Subcutaneous abdominal adipose tissue (tissue), 5 donors: ENCODE measurements around the gene CALN1.

Source experiments
- H3K27ac ChIP-seq: one replicate; pipeline ENCODE4 v1.7.0; 2013; ENCODE audit warnings: low read depth, mild to moderate bottlenecking, inconsistent platforms, low read length, moderate library complexity
- H3K27me3 ChIP-seq, 5 donors: one replicate each; pipeline ENCODE4 v1.7.0; 2013; ENCODE audit warnings: low read length in 5 of 5, inconsistent platforms in 1 of 5; ENCODE audit not compliant: control insufficient read depth in 5 of 5, insufficient read depth in 4 of 5
- H3K36me3 ChIP-seq, 5 donors: one replicate each; pipeline ENCODE4 v1.7.0; 2013; ENCODE audit warnings: low read length in 5 of 5; ENCODE audit not compliant: control insufficient read depth in 5 of 5, insufficient read depth in 5 of 5
- H3K4me1 ChIP-seq, 5 donors: one replicate each; pipeline ENCODE4 v1.7.0; 2013; ENCODE audit warnings: low read length in 5 of 5, mild to moderate bottlenecking in 3 of 5, moderate library complexity in 1 of 5; ENCODE audit not compliant: control insufficient read depth in 5 of 5, insufficient read depth in 5 of 5
- H3K4me3 ChIP-seq, 5 donors: one replicate each; pipeline ENCODE4 v1.7.0; 2013; ENCODE audit warnings: low read length in 5 of 5, low read depth in 1 of 5
- H3K9ac ChIP-seq, 5 donors: one replicate each; pipeline ENCODE4 v1.7.0; 2013; ENCODE audit warnings: low read length in 5 of 5, mild to moderate bottlenecking in 4 of 5, moderate library complexity in 3 of 5
- H3K9me3 ChIP-seq, 5 donors: one replicate each; pipeline ENCODE4 v1.7.0; 2013; ENCODE audit warnings: low read length in 5 of 5; ENCODE audit not compliant: control insufficient read depth in 5 of 5
- donor health status: healthy.
- donor health status: healthy.
- donor health status: healthy.
- donor health status: healthy.
- donor health status: healthy.

The CALN1 gene

DNA sequence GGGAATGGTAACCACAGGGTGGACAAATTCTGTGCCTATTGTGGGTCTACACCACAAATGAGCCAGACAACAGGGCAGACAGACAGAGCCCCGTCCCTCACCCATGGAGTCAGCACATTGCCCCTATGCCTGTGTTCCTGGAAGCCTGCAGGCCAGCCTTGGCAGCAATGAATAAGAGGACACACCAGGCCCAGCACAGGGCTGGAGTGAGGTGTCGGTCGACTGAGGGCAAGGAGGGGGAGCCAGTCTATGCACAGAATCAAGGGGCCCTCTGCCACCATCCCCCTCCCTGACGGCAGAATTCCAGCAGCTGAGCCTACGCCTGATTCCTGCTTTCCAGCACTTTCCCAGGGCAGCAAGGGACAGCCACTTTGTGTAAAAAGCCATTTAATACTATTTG, 98.2 kb downstream of the CALN1 start:
- H3K27ac ChIP-seq: no peak overlapping the region
- H3K27me3 ChIP-seq: no peaks in the 10 kb centered on the region
- H3K4me3 ChIP-seq: no peak overlapping the region
- H3K9ac ChIP-seq: no peak overlapping the region
- H3K36me3 ChIP-seq: no peaks in the 10 kb centered on the region
- H3K4me1 ChIP-seq: no peaks in the 10 kb centered on the region
- H3K9me3 ChIP-seq: no peaks in the 10 kb centered on the region

DNA sequence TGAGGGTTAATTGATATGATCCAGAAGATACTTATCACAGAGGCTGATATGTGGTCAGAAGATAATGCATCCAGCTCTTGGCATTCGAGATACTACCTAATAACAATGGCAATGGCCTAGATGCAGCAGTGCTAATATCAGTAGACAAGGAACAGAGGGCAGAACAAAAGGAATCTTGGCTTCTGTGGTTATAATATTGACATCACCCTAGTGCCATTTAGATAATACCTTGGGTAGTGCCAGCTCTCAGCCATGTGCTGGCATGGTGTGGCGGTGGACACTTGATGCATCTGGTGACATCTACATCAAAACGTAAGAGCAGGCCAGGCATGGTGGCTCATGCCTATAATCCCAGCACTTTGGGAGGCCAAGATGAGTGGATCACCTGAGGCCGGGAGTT, 101.8 kb downstream of the CALN1 start:
- no peaks in the 10 kb centered on the region for H3K4me1 ChIP-seq
- no peak overlapping the region for H3K9ac ChIP-seq
- no peaks in the 10 kb centered on the region for H3K9me3 ChIP-seq
- no peaks in the 10 kb centered on the region for H3K27me3 ChIP-seq
- H3K36me3 ChIP-seq: no peaks in the 10 kb centered on the region
- H3K4me3 ChIP-seq: no peak overlapping the region
- no peak overlapping the region for H3K27ac ChIP-seq

- Histone ChIP-seq H3K27ac (no peak overlapping the region), H3K9ac (no peak overlapping the region), H3K9me3 (no peaks in the 10 kb centered on the region), H3K4me3 (no peak overlapping the region), H3K27me3 (no peaks in the 10 kb centered on the region), H3K36me3 (no peaks in the 10 kb centered on the region), H3K4me1 (no peaks in the 10 kb centered on the region)
These were observed 102.7 kb downstream of the CALN1 start for GRCh38 chr7:72309476-72309875.

- Histone ChIP-seq H3K9me3 (no peaks in the 10 kb centered on the region), H3K27me3 (no peaks in the 10 kb centered on the region), H3K9ac (no peak overlapping the region), H3K4me1 (no peaks in the 10 kb centered on the region), H3K27ac (no peak overlapping the region), H3K4me3 (no peak overlapping the region), H3K36me3 (no peaks in the 10 kb centered on the region)
These were observed 103.2 kb downstream of the CALN1 start for GRCh38 chr7:72308986-72309385.

DNA sequence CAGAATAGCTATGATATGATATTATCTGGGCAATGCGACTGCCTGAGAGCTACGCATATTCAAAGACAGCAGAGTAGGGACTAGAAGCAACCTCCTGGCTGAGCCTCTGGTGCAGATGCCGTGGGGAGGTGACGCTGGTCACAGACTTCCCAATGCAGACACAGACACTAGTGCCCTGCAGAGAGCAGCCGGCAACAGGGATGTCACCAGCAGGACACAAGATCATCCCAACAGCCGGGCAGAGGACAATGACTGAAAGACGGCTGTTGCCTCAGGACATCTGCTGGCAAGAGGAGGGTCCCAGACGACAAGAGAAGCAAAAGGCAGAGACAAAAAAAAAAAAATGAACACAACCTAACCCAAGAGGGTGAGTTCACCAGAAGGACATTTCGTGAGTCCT, 104.6 kb downstream of the CALN1 start:
- Histone ChIP-seq H3K9ac (no peak overlapping the region), H3K27me3 (no peaks in the 10 kb centered on the region), H3K4me1 (no peaks in the 10 kb centered on the region), H3K4me3 (no peak overlapping the region), H3K36me3 (no peaks in the 10 kb centered on the region), H3K27ac (no peak overlapping the region), H3K9me3 (no peaks in the 10 kb centered on the region)

- Histone ChIP-seq H3K9me3 (no peaks in the 10 kb centered on the region), H3K4me3 (no peak overlapping the region), H3K4me1 (no peaks in the 10 kb centered on the region), H3K36me3 (no peaks in the 10 kb centered on the region), H3K27me3 (no peaks in the 10 kb centered on the region), H3K9ac (no peak overlapping the region), H3K27ac (no peak overlapping the region)
These were observed 113.2 kb downstream of the CALN1 start for GRCh38 chr7:72298912-72299311.

DNA sequence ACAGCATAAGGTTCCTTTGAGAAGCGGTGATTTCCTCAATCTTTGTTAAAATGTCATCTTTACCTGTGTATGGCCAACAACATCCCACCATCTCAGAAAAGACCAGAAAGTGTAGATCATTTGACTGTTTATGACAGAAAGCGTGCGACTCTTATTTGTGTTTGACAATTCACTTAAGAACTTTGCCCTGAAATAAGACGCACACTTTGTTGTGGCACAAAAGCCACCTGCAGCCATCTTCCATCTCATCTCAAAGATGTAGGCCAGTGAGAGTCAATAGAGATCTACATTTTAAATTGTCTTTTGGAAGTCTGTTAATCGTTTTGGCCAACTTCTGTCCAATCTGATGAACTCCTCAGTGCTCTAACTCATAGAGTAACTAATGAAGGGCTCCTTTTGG, 114.0 kb downstream of the CALN1 start:
- H3K9ac ChIP-seq: no peak overlapping the region
- no peaks in the 10 kb centered on the region for H3K36me3 ChIP-seq
- no peaks in the 10 kb centered on the region for H3K4me1 ChIP-seq
- no peaks in the 10 kb centered on the region for H3K27me3 ChIP-seq
- no peak overlapping the region for H3K27ac ChIP-seq
- H3K9me3 ChIP-seq: no peaks in the 10 kb centered on the region
- no peak overlapping the region for H3K4me3 ChIP-seq

GRCh38 chr7:72297636-72298035, 114.5 kb downstream of the CALN1 start:
- Histone ChIP-seq H3K4me3 (no peak overlapping the region), H3K36me3 (no peaks in the 10 kb centered on the region), H3K9me3 (no peaks in the 10 kb centered on the region), H3K4me1 (peaks cover 0 to 3% (median 0%) of the 10 kb centered on the region in 5 donors), H3K27me3 (no peaks in the 10 kb centered on the region), H3K27ac (no peak overlapping the region), H3K9ac (no peak overlapping the region)

GRCh38 chr7:72292794-72293193, 119.3 kb downstream of the CALN1 start:
- Histone ChIP-seq H3K9ac (no peak overlapping the region), H3K27me3 (peaks cover 0 to 2% (median 0%) of the 10 kb centered on the region in 5 donors), H3K27ac (no peak overlapping the region), H3K9me3 (peaks cover 0 to 5% (median 5%) of the 10 kb centered on the region in 5 donors), H3K36me3 (no peaks in the 10 kb centered on the region), H3K4me3 (no peak overlapping the region), H3K4me1 (peaks cover 0 to 3% (median 0%) of the 10 kb centered on the region in 5 donors)

GRCh38 chr7:72292118-72292517, 120.0 kb downstream of the CALN1 start:
- no peak overlapping the region for H3K4me3 ChIP-seq
- no peak overlapping the region for H3K9ac ChIP-seq
- peaks cover 0 to 5% (median 5%) of the 10 kb centered on the region in 5 donors for H3K9me3 ChIP-seq
- no peak overlapping the region for H3K27ac ChIP-seq
- no peaks in the 10 kb centered on the region for H3K36me3 ChIP-seq
- peaks cover 0 to 2% (median 0%) of the 10 kb centered on the region in 5 donors for H3K27me3 ChIP-seq
- peaks cover 0 to 3% (median under 1%) of the 10 kb centered on the region in 5 donors for H3K4me1 ChIP-seq

GRCh38 chr7:72286519-72286918, 125.6 kb downstream of the CALN1 start:
- Histone ChIP-seq H3K4me3 (no peak overlapping the region), H3K9ac (no peak overlapping the region), H3K36me3 (no peaks in the 10 kb centered on the region), H3K27me3 (no peaks in the 10 kb centered on the region), H3K4me1 (peaks cover 0 to 14% (median 6%) of the 10 kb centered on the region in 5 donors), H3K27ac (no peak overlapping the region), H3K9me3 (peaks cover 0 to 10% (median 5%) of the 10 kb centered on the region in 5 donors)
